IPS-20b (cell line): ENCODE measurements around the gene PCDHGA12.
A peak's percentile ranks its signal among the peaks of the same experiment; 100 is the strongest.
"Not testable (repeated sequence)": the region's sequence is repeated elsewhere in the genome, so short reads cannot be mapped to it uniquely, and the experiment has no call there.

Experiments used
- H3K27ac ChIP-seq: one replicate; pipeline ENCODE4 v1.5.1; 2013; ENCODE audit warnings: low read length
- H3K27me3 ChIP-seq: 2 replicates; pipeline ENCODE4 v1.6.1; 2013; ENCODE audit warnings: mild to moderate bottlenecking, low read length, inconsistent platforms; ENCODE audit not compliant: insufficient read depth
- H3K36me3 ChIP-seq: 2 replicates; pipeline ENCODE4 v1.6.1; 2013; ENCODE audit warnings: low read depth, mild to moderate bottlenecking, inconsistent platforms, low read length, moderate library complexity; ENCODE audit not compliant: insufficient read depth
- H3K4me1 ChIP-seq: 2 replicates; pipeline ENCODE4 v1.6.1; 2013; ENCODE audit warnings: mild to moderate bottlenecking, control low read depth, inconsistent platforms, low read length, moderate library complexity; ENCODE audit not compliant: insufficient read depth
- H3K4me3 ChIP-seq: 2 replicates; pipeline ENCODE4 v1.5.1; 2013; ENCODE audit warnings: mild to moderate bottlenecking, low read length, inconsistent platforms
- H3K9ac ChIP-seq: 2 replicates; pipeline ENCODE4 v1.6.1; 2013; ENCODE audit warnings: low read depth, mild to moderate bottlenecking, inconsistent platforms, low read length, moderate library complexity
- H3K9me3 ChIP-seq: 2 replicates; pipeline ENCODE4 v1.6.1; 2013; ENCODE audit warnings: mild to moderate bottlenecking, low read depth, low read length, inconsistent platforms; ENCODE audit not compliant: insufficient read depth

PCDHGA12 gene

GRCh38 chr5:141394401-141395187 lies 35.7 kb upstream of the PCDHGA12 start:
- H3K9me3 ChIP-seq, result peaks cover 86% of the 10 kb centered on the region
- not testable (repeated sequence) for H3K4me3 ChIP-seq, H3K27me3 ChIP-seq, H3K4me1 ChIP-seq, H3K27ac ChIP-seq, H3K9ac ChIP-seq, H3K36me3 ChIP-seq

- H3K27me3 ChIP-seq, H3K9ac ChIP-seq, H3K27ac ChIP-seq, H3K4me3 ChIP-seq, H3K36me3 ChIP-seq, H3K4me1 ChIP-seq: not testable (repeated sequence)
- H3K9me3 ChIP-seq, result peaks cover 79% of the 10 kb centered on the region
Observed at GRCh38 chr5:141397756-141398551, 32.4 kb upstream of the PCDHGA12 start, which contains the start of gene PCDHGB5. Gene PCDHGB5, plus strand, starts transcription at chr5:141397947. Its CDS starts 181 bp downstream, at chr5:141398128.

- Histone ChIP-seq H3K4me1 (no peaks in the 10 kb centered on the region), H3K36me3 (no peaks in the 10 kb centered on the region), H3K9me3 (peaks cover 74% of the 10 kb centered on the region), H3K27ac (no peak overlapping the region), H3K9ac (no peak overlapping the region), H3K4me3 (no peak overlapping the region), H3K27me3 (no peaks in the 10 kb centered on the region)
Observed at GRCh38 chr5:141398608-141399007, 31.7 kb upstream of the PCDHGA12 start.

GRCh38 chr5:141399555-141400258 lies 30.6 kb upstream of the PCDHGA12 start:
- no peaks in the 10 kb centered on the region for H3K36me3 ChIP-seq
- H3K27ac ChIP-seq, result no peak overlapping the region
- H3K4me1 ChIP-seq, result no peaks in the 10 kb centered on the region
- H3K9me3 ChIP-seq, result peaks cover 65% of the 10 kb centered on the region
- no peaks in the 10 kb centered on the region for H3K27me3 ChIP-seq
- no peak overlapping the region for H3K9ac ChIP-seq
- no peak overlapping the region for H3K4me3 ChIP-seq

GRCh38 chr5:141402553-141403243 lies 27.6 kb upstream of the PCDHGA12 start, which contains the start of gene PCDHGA9:
Gene PCDHGA9, plus strand, starts transcription at chr5:141402778. Its CDS starts 175 bp downstream, at chr5:141402953.
- no peak within 1 kb of the TSS for H3K9ac ChIP-seq
- no peak within 1 kb of the TSS for H3K27ac ChIP-seq
- no peak within 1 kb of the TSS for H3K4me3 ChIP-seq
- H3K4me1 ChIP-seq, result no peaks in the 10 kb centered on the region
- no peaks in the 10 kb centered on the region for H3K27me3 ChIP-seq
- H3K36me3 ChIP-seq, result no peaks in the 10 kb centered on the region
- peaks cover 38% of the 10 kb centered on the region for H3K9me3 ChIP-seq

GRCh38 chr5:141403387-141403786 lies 26.9 kb upstream of the PCDHGA12 start:
- Histone ChIP-seq H3K27ac (no peak overlapping the region), H3K9me3 (peaks cover 37% of the 10 kb centered on the region), H3K36me3 (no peaks in the 10 kb centered on the region), H3K9ac (no peak overlapping the region), H3K27me3 (peaks cover under 1% of the 10 kb centered on the region; the same call in 1 of the 2 replicates), H3K4me1 (no peaks in the 10 kb centered on the region), H3K4me3 (no peak overlapping the region)

- Histone ChIP-seq H3K4me3 (peak within 1 kb of the TSS; percentile 84), H3K27me3 (peaks cover 12% of the 10 kb centered on the region), H3K9me3 (peaks cover 16% of the 10 kb centered on the region; the same call in 1 of the 2 replicates), H3K9ac (peak within 1 kb of the TSS; percentile 76)
- not testable (repeated sequence) for H3K4me1 ChIP-seq, H3K36me3 ChIP-seq, H3K27ac ChIP-seq
Observed at GRCh38 chr5:141407790-141408505, 22.4 kb upstream of the PCDHGA12 start, which contains the start of gene PCDHGB6. Gene PCDHGB6, plus strand, starts transcription at chr5:141408021. Its CDS starts 182 bp downstream, at chr5:141408203.

- Histone ChIP-seq H3K4me1 (no peaks in the 10 kb centered on the region), H3K36me3 (no peaks in the 10 kb centered on the region), H3K27me3 (peaks cover 12% of the 10 kb centered on the region), H3K27ac (no peak overlapping the region), H3K4me3 (no peak overlapping the region), H3K9me3 (peaks cover 27% of the 10 kb centered on the region), H3K9ac (no peak overlapping the region)
Observed at GRCh38 chr5:141409598-141410306, 20.6 kb upstream of the PCDHGA12 start.

GRCh38 chr5:141411575-141411974 lies 18.7 kb upstream of the PCDHGA12 start:
- Histone ChIP-seq H3K27me3 (peaks cover 12% of the 10 kb centered on the region), H3K36me3 (no peaks in the 10 kb centered on the region), H3K4me1 (no peaks in the 10 kb centered on the region), H3K9me3 (peaks cover 27% of the 10 kb centered on the region), H3K4me3 (no peak overlapping the region), H3K27ac (no peak overlapping the region), H3K9ac (no peak overlapping the region)

GRCh38 chr5:141412854-141413539 lies 17.3 kb upstream of the PCDHGA12 start, which contains the start of gene PCDHGA10:
Gene PCDHGA10, plus strand, starts transcription at chr5:141412987. Its CDS starts 189 bp downstream, at chr5:141413176.
- Histone ChIP-seq H3K9ac (peak within 1 kb of the TSS; percentile 77; the same call in 1 of the 2 replicates), H3K36me3 (no peaks in the 10 kb centered on the region), H3K4me1 (no peaks in the 10 kb centered on the region), H3K4me3 (peak within 1 kb of the TSS; percentile 78; the same call in 1 of the 2 replicates), H3K27me3 (peaks cover 13% of the 10 kb centered on the region), H3K9me3 (peaks cover 27% of the 10 kb centered on the region), H3K27ac (no peak within 1 kb of the TSS)
